Left lung (tissue), 14 donors: ENCODE measurements around the gene SLC25A27. TPM values are rescaled to one million over a fixed set of nuclear protein-coding genes. Genes with fewer than 3 reads are reported as not detected.

Experiments used
- ATAC-seq: fragments of 200-7000 bp; cut with Tn5 transposase; one replicate; pipeline ENCODE4 v1.9.1; 2020; ENCODE audit warnings: moderate library complexity
- DNase-seq, 4 donors: peaks; one replicate each; pipeline ENCODE4 v3.0.0-alpha.2; 2013 to 2020
- H3K27ac ChIP-seq, 2 donors: fragments of 200-600 bp; sonication (generic) in 1 of 2; one replicate each; pipeline versions ENCODE4 v1.5.0 to v1.8.0; 2020 to 2021
- H3K27me3 ChIP-seq, 2 donors: fragments of 200-600 bp; sonication (generic) in 1 of 2; one replicate each; pipeline versions ENCODE4 v1.5.0 to v1.8.0; 2020 to 2021
- H3K36me3 ChIP-seq, 2 donors: fragments of 200-600 bp; sonication (generic) in 1 of 2; one replicate each; pipeline versions ENCODE4 v1.5.0 to v1.8.0; 2020 to 2021
- H3K4me1 ChIP-seq, 2 donors: fragments of 200-600 bp; one replicate each; pipeline ENCODE4 v1.8.0; 2021
- H3K4me3 ChIP-seq, 2 donors: fragments of 200-600 bp; sonication (generic) in 1 of 2; one replicate each; pipeline versions ENCODE4 v1.5.0 to v1.8.0; 2020 to 2021; ENCODE audit warnings: mild to moderate bottlenecking in 1 of 2
- H3K9me3 ChIP-seq, 2 donors: fragments of 200-600 bp; sonication (generic) in 1 of 2; one replicate each; pipeline versions ENCODE4 v1.5.0 to v1.8.0; 2020 to 2021
- CTCF ChIP-seq, 2 donors: fragments of 200-600 bp; sonication (generic) in 1 of 2; IDR thresholded peaks; one replicate each; pipeline versions ENCODE4 v1.5.0 to v1.8.0; 2021; ENCODE audit warnings: antibody characterized with exemption in 2 of 2
- intact Hi-C, 2 donors: fragments of 100-400 bp; cut with DNase I; formaldehyde crosslinking; loops; one replicate each; pipeline versions ENCODE4 v1.11.2 to v1.14.2; 2022
- long read RNA-seq, 12 donors: library from polyadenylated mRNA in 2 of 12; unstranded in 2 of 12; transcript quantifications; one replicate each; pipeline ENCODE4 v2.0.0 and lab custom pipeline, GENCODE V29; 2019 to 2026
- polyA plus RNA-seq, 6 donors: library from polyadenylated mRNA; unstranded; fragments of 120-200 nt; gene quantifications; one replicate each; pipeline ENCODE4 v1.2.1, GENCODE V29; 2013; ENCODE audit not compliant: insufficient read length in 6 of 6
- total RNA-seq, 2 donors: library from RNA; stranded (reverse); fragmentation: NEBNext Ultra II Directional; extraction: Animal tissue kit (Norgen Biotek cat#: 25700); gene quantifications; one replicate each; pipeline ENCODE4 v1.2.1, GENCODE V29; 2021
- donor health status: DM: no; HTN: yes; CAD: no.
- donor health status: DM: no; HTN: no; CAD: no.

The SLC25A27 gene
- total RNA-seq (10 to 100 TPM in 1 of 2 donors, 1 to 10 TPM in 1; 8.1 to 12.4 TPM), polyA plus RNA-seq (100 to 1,000 TPM in 4 of 6 donors, 10 to 100 TPM in 2; 88.1 to 140 (median 112) TPM)
- long read RNA-seq, donor 1, partial matches to known transcripts = 65 of 67 reads
- long read RNA-seq, donor 1, other reads (novel, unspliced or antisense) = 0 of 67 reads
- long read RNA-seq, donor 2, partial matches to known transcripts = 5 of 5 reads
- long read RNA-seq, donor 2, other reads (novel, unspliced or antisense) = 0 of 5 reads
- long read RNA-seq, donor 3, partial matches to known transcripts = 10 of 12 reads
- long read RNA-seq, donor 3, other reads (novel, unspliced or antisense) = 0 of 12 reads
- long read RNA-seq, donor 4, partial matches to known transcripts = 0 of 1 reads
- long read RNA-seq, donor 4, other reads (novel, unspliced or antisense) = 1 of 1 reads
- long read RNA-seq, donor 5, partial matches to known transcripts = 21 of 23 reads
- long read RNA-seq, donor 5, other reads (novel, unspliced or antisense) = 0 of 23 reads
- long read RNA-seq, donor 6, partial matches to known transcripts = 16 of 16 reads
- long read RNA-seq, donor 6, other reads (novel, unspliced or antisense) = 0 of 16 reads
- long read RNA-seq, donor 7, partial matches to known transcripts = 36 of 36 reads
- long read RNA-seq, donor 7, other reads (novel, unspliced or antisense) = 0 of 36 reads
- long read RNA-seq, donor 8, partial matches to known transcripts = 15 of 15 reads
- long read RNA-seq, donor 8, other reads (novel, unspliced or antisense) = 0 of 15 reads
- long read RNA-seq, donor 9 = 0 reads
- long read RNA-seq, donor 10, partial matches to known transcripts = 0 of 1 reads
- long read RNA-seq, donor 10, other reads (novel, unspliced or antisense) = 1 of 1 reads
- long read RNA-seq, donor 11, transcript SLC25A27-201 (9 exons, 2,963 nt) = major isoform, 5 of 5 reads
- long read RNA-seq, donor 11, partial matches to known transcripts = 0 of 5 reads
- long read RNA-seq, donor 11, other reads (novel, unspliced or antisense) = 0 of 5 reads
- long read RNA-seq, donor 12, partial matches to known transcripts = 28 of 29 reads
- long read RNA-seq, donor 12, other reads (novel, unspliced or antisense) = 0 of 29 reads

- peaks cover 0 to 41% of the 10 kb centered on the region in 2 donors for H3K27me3 ChIP-seq
- peak; percentile 99 for ATAC-seq
- peak within 1 kb of the TSS; percentile 72 to 87 for H3K27ac ChIP-seq
- no peaks in the 10 kb centered on the region for H3K9me3 ChIP-seq
- TF ChIP-seq CTCF (IDR thresholded peaks at IDR 0.05) = no peak
- peak within 1 kb of the TSS; percentile 74 to 89 for H3K4me3 ChIP-seq
- H3K36me3 ChIP-seq = no peaks in the 10 kb centered on the region
- peaks cover 0 to 16% of the 10 kb centered on the region in 2 donors for H3K4me1 ChIP-seq
- peak; percentile 92 to 98 (median 96) for DNase-seq
- intact Hi-C loops = no loop called here
Observed at GRCh38 chr6:46652603-46653438, at the start of gene SLC25A27, which contains the start of gene CYP39A1. SLC25A27 (plus strand) TSS chr6:46652975; CDS start chr6:46653193, 218 bp downstream. CYP39A1 (minus strand) TSS chr6:46652818; CDS start chr6:46652582, 236 bp downstream.

GRCh38 chr6:46605091-46605797, 47.5 kb upstream of the SLC25A27 start:
- H3K4me1 ChIP-seq = no peaks in the 10 kb centered on the region
- intact Hi-C loops = no loop called here
- no peak overlapping the region for H3K4me3 ChIP-seq
- ATAC-seq (no peak), DNase-seq (no peak)
- H3K27ac ChIP-seq = no peak overlapping the region
- H3K36me3 ChIP-seq = no peaks in the 10 kb centered on the region
- no peaks in the 10 kb centered on the region for H3K9me3 ChIP-seq
- TF ChIP-seq CTCF (IDR thresholded peaks at IDR 0.05) = no peak
- H3K27me3 ChIP-seq = no peaks in the 10 kb centered on the region

- intact Hi-C loops = no loop called here
- Histone ChIP-seq H3K27me3 (no peaks in the 10 kb centered on the region), H3K36me3 (no peaks in the 10 kb centered on the region), H3K9me3 (no peaks in the 10 kb centered on the region), H3K4me3 (no peak overlapping the region), H3K4me1 (no peaks in the 10 kb centered on the region), H3K27ac (no peak overlapping the region)
- no peak for ATAC-seq
- DNase-seq = peak in 2 of 4 donors; percentile 38 to 40
- TF ChIP-seq CTCF (IDR thresholded peaks at IDR 0.05) = no peak
Observed at GRCh38 chr6:46606338-46606737, 46.4 kb upstream of the SLC25A27 start.

- intact Hi-C loops = no loop called here
- Histone ChIP-seq H3K4me1 (no peaks in the 10 kb centered on the region), H3K27me3 (no peaks in the 10 kb centered on the region), H3K9me3 (no peaks in the 10 kb centered on the region), H3K36me3 (no peaks in the 10 kb centered on the region), H3K27ac (no peak overlapping the region), H3K4me3 (no peak overlapping the region)
- TF ChIP-seq CTCF (IDR thresholded peaks at IDR 0.05) = no peak
- ATAC-seq (no peak), DNase-seq (no peak)
Observed at GRCh38 chr6:46610862-46611553, 41.8 kb upstream of the SLC25A27 start.
